HepG2 (cell line): ENCODE measurements around the gene DPM2. TPM values are rescaled to one million over a fixed set of nuclear protein-coding genes. Genes with fewer than 3 reads are reported as not detected.

Source experiments
- MBNL3 ChIP-seq: fragments of 250-450 bp; sonication (Bioruptor Pico); conservative IDR thresholded peaks from 2 replicates; pipeline ENCODE4 v1.8.0; 2022; ENCODE audit warnings: mild to moderate bottlenecking, inconsistent platforms
- SIN3B ChIP-seq: fragments of 150-350 bp; IDR thresholded peaks from 2 replicates; pipeline ENCODE4 v1.6.1; 2014; ENCODE audit warnings: low read length
- SP5 ChIP-seq: IDR thresholded peaks from 2 replicates; pipeline ENCODE4 v1.6.1; 2016; ENCODE audit warnings: low read depth, borderline replicate concordance
- TFDP1 ChIP-seq: IDR thresholded peaks from 2 replicates; pipeline ENCODE4 v1.6.1; 2016; ENCODE audit warnings: missing compliant biosample characterization, missing genetic modification reagents, borderline replicate concordance
- ZMAT5 ChIP-seq: sonication (generic); formaldehyde crosslinking; IDR thresholded peaks from 2 replicates; pipeline ENCODE4 v1.5.0; 2020; ENCODE audit warnings: mild to moderate bottlenecking, low read depth, missing genetic modification reagents, borderline replicate concordance
- ZNF672 ChIP-seq: sonication (generic); formaldehyde crosslinking; IDR thresholded peaks from 2 replicates; pipeline ENCODE4 v1.8.1; 2022; ENCODE audit warnings: missing genetic modification reagents
- polyA plus RNA-seq, 8 experiments: library from polyadenylated mRNA; depleted of rRNA in 3 of 8; stranded (reverse) in 7 of 8; unstranded in 1 of 8; fragments of >200 nt; fragmentation: Illumina TruSeq in 4 of 8; extraction: Trizol in 4 of 8; gene quantifications; 2 replicates each; pipeline versions ENCODE4 v1.2.1 to v1.2.3, GENCODE V29; 2011 to 2016; ENCODE audit warnings: low read depth in 4 of 8, missing spikeins in 1 of 8, mixed read lengths in 1 of 8; ENCODE audit not compliant: insufficient read depth in 1 of 8
- total RNA-seq, 5 experiments: library from RNA; depleted of rRNA; stranded (reverse); fragments of >200 nt; fragmentation: Illumina TruSeq; extraction: Trizol; gene quantifications; 2 replicates each; pipeline ENCODE4 v1.2.3, GENCODE V29; 2016; ENCODE audit warnings: low read depth in 1 of 5
- TF ChIP-seq, protein P1 (sequence below): sonication (generic); formaldehyde crosslinking; IDR thresholded peaks from 2 replicates; pipeline ENCODE4 v1.5.0; 2020; ENCODE audit warnings: mild to moderate bottlenecking, missing genetic modification reagents, borderline replicate concordance
- TF ChIP-seq, protein P2 (sequence below): sonication (generic); formaldehyde crosslinking; IDR thresholded peaks from 2 replicates; pipeline ENCODE4 v1.8.0; 2023; ENCODE audit warnings: mild to moderate bottlenecking, missing genetic modification reagents
- TF ChIP-seq, protein P3 (sequence below): sonication (generic); formaldehyde crosslinking; IDR thresholded peaks from 2 replicates; pipeline ENCODE4 v1.5.1; 2020; ENCODE audit warnings: mild to moderate bottlenecking, missing genetic modification reagents, borderline replicate concordance

DPM2 gene
- total and polyA plus RNA-seq, 2 of the 13 experiments (the other 11 are each of a cell fraction or from before 2014, with no cell fraction given), result 24.8 to 35.3 TPM

- TF ChIP-seq, protein P1, sequence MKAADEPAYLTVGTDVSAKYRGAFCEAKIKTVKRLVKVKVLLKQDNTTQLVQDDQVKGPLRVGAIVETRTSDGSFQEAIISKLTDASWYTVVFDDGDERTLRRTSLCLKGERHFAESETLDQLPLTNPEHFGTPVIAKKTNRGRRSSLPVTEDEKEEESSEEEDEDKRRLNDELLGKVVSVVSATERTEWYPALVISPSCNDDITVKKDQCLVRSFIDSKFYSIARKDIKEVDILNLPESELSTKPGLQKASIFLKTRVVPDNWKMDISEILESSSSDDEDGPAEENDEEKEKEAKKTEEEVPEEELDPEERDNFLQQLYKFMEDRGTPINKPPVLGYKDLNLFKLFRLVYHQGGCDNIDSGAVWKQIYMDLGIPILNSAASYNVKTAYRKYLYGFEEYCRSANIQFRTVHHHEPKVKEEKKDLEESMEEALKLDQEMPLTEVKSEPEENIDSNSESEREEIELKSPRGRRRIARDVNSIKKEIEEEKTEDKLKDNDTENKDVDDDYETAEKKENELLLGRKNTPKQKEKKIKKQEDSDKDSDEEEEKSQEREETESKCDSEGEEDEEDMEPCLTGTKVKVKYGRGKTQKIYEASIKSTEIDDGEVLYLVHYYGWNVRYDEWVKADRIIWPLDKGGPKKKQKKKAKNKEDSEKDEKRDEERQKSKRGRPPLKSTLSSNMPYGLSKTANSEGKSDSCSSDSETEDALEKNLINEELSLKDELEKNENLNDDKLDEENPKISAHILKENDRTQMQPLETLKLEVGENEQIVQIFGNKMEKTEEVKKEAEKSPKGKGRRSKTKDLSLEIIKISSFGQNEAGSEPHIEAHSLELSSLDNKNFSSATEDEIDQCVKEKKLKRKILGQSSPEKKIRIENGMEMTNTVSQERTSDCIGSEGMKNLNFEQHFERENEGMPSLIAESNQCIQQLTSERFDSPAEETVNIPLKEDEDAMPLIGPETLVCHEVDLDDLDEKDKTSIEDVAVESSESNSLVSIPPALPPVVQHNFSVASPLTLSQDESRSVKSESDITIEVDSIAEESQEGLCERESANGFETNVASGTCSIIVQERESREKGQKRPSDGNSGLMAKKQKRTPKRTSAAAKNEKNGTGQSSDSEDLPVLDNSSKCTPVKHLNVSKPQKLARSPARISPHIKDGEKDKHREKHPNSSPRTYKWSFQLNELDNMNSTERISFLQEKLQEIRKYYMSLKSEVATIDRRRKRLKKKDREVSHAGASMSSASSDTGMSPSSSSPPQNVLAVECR (CRISPR knock-in tag), result peak; percentile 56; the same call in 1 of the 2 replicates
- no peak for TF ChIP-seq SIN3B
- TF ChIP-seq, protein P2, sequence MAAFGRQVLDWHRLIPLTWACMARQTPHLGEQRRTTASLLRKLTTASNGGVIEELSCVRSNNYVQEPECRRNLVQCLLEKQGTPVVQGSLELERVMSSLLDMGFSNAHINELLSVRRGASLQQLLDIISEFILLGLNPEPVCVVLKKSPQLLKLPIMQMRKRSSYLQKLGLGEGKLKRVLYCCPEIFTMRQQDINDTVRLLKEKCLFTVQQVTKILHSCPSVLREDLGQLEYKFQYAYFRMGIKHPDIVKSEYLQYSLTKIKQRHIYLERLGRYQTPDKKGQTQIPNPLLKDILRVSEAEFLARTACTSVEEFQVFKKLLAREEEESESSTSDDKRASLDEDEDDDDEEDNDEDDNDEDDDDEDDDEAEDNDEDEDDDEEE (CRISPR knock-in tag), result no peak
- TF ChIP-seq, protein P3, sequence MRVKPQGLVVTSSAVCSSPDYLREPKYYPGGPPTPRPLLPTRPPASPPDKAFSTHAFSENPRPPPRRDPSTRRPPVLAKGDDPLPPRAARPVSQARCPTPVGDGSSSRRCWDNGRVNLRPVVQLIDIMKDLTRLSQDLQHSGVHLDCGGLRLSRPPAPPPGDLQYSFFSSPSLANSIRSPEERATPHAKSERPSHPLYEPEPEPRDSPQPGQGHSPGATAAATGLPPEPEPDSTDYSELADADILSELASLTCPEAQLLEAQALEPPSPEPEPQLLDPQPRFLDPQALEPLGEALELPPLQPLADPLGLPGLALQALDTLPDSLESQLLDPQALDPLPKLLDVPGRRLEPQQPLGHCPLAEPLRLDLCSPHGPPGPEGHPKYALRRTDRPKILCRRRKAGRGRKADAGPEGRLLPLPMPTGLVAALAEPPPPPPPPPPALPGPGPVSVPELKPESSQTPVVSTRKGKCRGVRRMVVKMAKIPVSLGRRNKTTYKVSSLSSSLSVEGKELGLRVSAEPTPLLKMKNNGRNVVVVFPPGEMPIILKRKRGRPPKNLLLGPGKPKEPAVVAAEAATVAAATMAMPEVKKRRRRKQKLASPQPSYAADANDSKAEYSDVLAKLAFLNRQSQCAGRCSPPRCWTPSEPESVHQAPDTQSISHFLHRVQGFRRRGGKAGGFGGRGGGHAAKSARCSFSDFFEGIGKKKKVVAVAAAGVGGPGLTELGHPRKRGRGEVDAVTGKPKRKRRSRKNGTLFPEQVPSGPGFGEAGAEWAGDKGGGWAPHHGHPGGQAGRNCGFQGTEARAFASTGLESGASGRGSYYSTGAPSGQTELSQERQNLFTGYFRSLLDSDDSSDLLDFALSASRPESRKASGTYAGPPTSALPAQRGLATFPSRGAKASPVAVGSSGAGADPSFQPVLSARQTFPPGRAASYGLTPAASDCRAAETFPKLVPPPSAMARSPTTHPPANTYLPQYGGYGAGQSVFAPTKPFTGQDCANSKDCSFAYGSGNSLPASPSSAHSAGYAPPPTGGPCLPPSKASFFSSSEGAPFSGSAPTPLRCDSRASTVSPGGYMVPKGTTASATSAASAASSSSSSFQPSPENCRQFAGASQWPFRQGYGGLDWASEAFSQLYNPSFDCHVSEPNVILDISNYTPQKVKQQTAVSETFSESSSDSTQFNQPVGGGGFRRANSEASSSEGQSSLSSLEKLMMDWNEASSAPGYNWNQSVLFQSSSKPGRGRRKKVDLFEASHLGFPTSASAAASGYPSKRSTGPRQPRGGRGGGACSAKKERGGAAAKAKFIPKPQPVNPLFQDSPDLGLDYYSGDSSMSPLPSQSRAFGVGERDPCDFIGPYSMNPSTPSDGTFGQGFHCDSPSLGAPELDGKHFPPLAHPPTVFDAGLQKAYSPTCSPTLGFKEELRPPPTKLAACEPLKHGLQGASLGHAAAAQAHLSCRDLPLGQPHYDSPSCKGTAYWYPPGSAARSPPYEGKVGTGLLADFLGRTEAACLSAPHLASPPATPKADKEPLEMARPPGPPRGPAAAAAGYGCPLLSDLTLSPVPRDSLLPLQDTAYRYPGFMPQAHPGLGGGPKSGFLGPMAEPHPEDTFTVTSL, result no peak
- TF ChIP-seq MBNL3 (CRISPR knock-in tag), result no peak
- TF ChIP-seq TFDP1 (CRISPR knock-in tag), result peak; percentile 25; the same call in 1 of the 2 replicates
- no peak for TF ChIP-seq ZNF672 (CRISPR knock-in tag)
- peak; percentile 48; the same call in 1 of the 2 replicates for TF ChIP-seq SP5 (CRISPR knock-in tag)
- TF ChIP-seq ZMAT5 (CRISPR knock-in tag), result no peak
Observed at GRCh38 chr9:127897193-127897692, 40.4 kb downstream of the DPM2 start (continued).
